K562 (cell line): ENCODE data around the gene GDF15. TPM values are rescaled to one million over a fixed set of nuclear protein-coding genes. Genes with fewer than 3 reads are reported as not detected.

ENCODE experiments used
- UBTF ChIP-seq, 2 experiments: IDR thresholded peaks; 2 replicates each; pipeline ENCODE4 v1.6.1; 2012; ENCODE audit warnings: improper control_type of control experiment in 2 of 2, low read depth in 2 of 2, low read length in 2 of 2, borderline replicate concordance in 1 of 2
- ZBED1 ChIP-seq: IDR thresholded peaks from 2 replicates; pipeline ENCODE4 v1.6.1; 2014
- ZNF280B ChIP-seq: fragments of 250-450 bp; sonication (Bioruptor Pico); IDR thresholded peaks from 2 replicates; pipeline ENCODE4 v1.5.1; 2021; ENCODE audit warnings: mild to moderate bottlenecking
- ZNF318 ChIP-seq, 2 experiments: fragments of 450-650 bp; IDR thresholded peaks; 2 replicates each; pipeline ENCODE4 v1.6.1; 2016; ENCODE audit warnings: mild to moderate bottlenecking in 2 of 2, borderline replicate concordance in 1 of 2, low read depth in 1 of 2, moderate library complexity in 1 of 2
- polyA plus RNA-seq, 8 experiments: library from polyadenylated mRNA; depleted of rRNA in 4 of 8; stranded (reverse) in 5 of 8; unstranded in 3 of 8; fragments of >200 nt; fragmentation: Nextera tagmentation in 2 of 8; fragmentation: Illumina TruSeq in 1 of 8; extraction: Ambion mirVana in 2 of 8; extraction: Trizol in 1 of 8; gene quantifications; 2 replicates each; pipeline versions ENCODE4 v1.2.1 to v1.2.3, GENCODE V29; 2011 to 2014; ENCODE audit warnings: inconsistent platforms in 1 of 8, missing spikeins in 1 of 8
- total RNA-seq, 7 experiments: library from RNA; depleted of rRNA in 6 of 7; stranded (reverse); fragments of >200 nt in 6 of 7; fragmentation: Illumina TruSeq in 2 of 7; extraction: Trizol in 2 of 7; gene quantifications; 2 replicates each; pipeline versions ENCODE4 v1.2.1 to v1.2.3, GENCODE V29; 2011 to 2021; ENCODE audit warnings: low replicate concordance in 1 of 7

GDF15 gene
- total and polyA plus RNA-seq, 9 of the 15 experiments (the other 6 are each of a cell fraction or from before 2014, with no cell fraction given): 2.3 to 82.4 (median 12.5) TPM

GRCh38 chr19:18390065-18390907, 4.3 kb downstream of the GDF15 start (continued):
- TF ChIP-seq ZNF280B (peak; percentile 6; the same call in 1 of the 2 replicates), ZBED1 (no peak; the same call in 1 of the 2 replicates), UBTF (IDR thresholded peaks at IDR 0.05; ENCODE audit: borderline replicate concordance in 1 of 2, low read depth in 2 of 2, low read length in 2 of 2) (peak in 1 of 2 experiments; percentile 29; a peak in 1 of 4 replicates), ZNF318 (IDR thresholded peaks at IDR 0.05; ENCODE audit: borderline replicate concordance in 1 of 2, low read depth in 1 of 2) (no peak)
